HL-60 (cell line): ENCODE measurements around the gene EHBP1.

Experiments
- POLR2AphosphoS5 ChIP-seq: IDR thresholded peaks from 2 replicates; pipeline ENCODE4 v1.6.1; 2012; ENCODE audit warnings: low read depth
- REST ChIP-seq: IDR thresholded peaks from 2 replicates; pipeline ENCODE4 v1.6.1; 2012; ENCODE audit warnings: low read depth; ENCODE audit not compliant: insufficient replicate concordance
- SPI1 ChIP-seq: IDR thresholded peaks from 2 replicates; pipeline ENCODE4 v1.6.1; 2012; ENCODE audit warnings: low read depth, mild to moderate bottlenecking, borderline replicate concordance
- TF ChIP-seq, protein P1 (sequence below): IDR thresholded peaks from one replicate; pipeline ENCODE4 v1.5.1; 2011; ENCODE audit warnings: low read length, control low read depth, inconsistent platforms; ENCODE audit not compliant: insufficient read depth

GRCh38 chr2:63000801-63001200 lies 295.3 kb downstream of the EHBP1 start:
- TF ChIP-seq, protein P1, sequence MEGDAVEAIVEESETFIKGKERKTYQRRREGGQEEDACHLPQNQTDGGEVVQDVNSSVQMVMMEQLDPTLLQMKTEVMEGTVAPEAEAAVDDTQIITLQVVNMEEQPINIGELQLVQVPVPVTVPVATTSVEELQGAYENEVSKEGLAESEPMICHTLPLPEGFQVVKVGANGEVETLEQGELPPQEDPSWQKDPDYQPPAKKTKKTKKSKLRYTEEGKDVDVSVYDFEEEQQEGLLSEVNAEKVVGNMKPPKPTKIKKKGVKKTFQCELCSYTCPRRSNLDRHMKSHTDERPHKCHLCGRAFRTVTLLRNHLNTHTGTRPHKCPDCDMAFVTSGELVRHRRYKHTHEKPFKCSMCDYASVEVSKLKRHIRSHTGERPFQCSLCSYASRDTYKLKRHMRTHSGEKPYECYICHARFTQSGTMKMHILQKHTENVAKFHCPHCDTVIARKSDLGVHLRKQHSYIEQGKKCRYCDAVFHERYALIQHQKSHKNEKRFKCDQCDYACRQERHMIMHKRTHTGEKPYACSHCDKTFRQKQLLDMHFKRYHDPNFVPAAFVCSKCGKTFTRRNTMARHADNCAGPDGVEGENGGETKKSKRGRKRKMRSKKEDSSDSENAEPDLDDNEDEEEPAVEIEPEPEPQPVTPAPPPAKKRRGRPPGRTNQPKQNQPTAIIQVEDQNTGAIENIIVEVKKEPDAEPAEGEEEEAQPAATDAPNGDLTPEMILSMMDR = no peak
- TF ChIP-seq POLR2AphosphoS5 (no peak), SPI1 (no peak), REST (no peak)
